Prostate gland (tissue), 2 donors: ENCODE measurements around the gene PAX4. TPM values are rescaled to one million over a fixed set of nuclear protein-coding genes. Genes with fewer than 3 reads are reported as not detected.
A peak's percentile ranks its signal among the peaks of the same experiment; 100 is the strongest.

Experiments
- DNase-seq: peaks from one replicate; pipeline ENCODE4 v3.0.0-alpha.2; 2019; ENCODE audit warnings: low spot score
- H3K27ac ChIP-seq, 2 donors: fragments of 200-600 bp; sonication (generic); 2 replicates each; pipeline ENCODE4 v1.5.1; 2017 to 2019
- H3K27me3 ChIP-seq: fragments of 200-600 bp; sonication (generic); replicated peaks from 2 replicates; pipeline ENCODE4 v1.5.1; 2019; ENCODE audit not compliant: insufficient read depth
- H3K36me3 ChIP-seq, 2 donors: fragments of 200-600 bp; sonication (generic); 1 replicate in 1 of 2; 2 replicates in 1 of 2; pipeline versions ENCODE4 v1.5.1 to v1.8.1; 2017 to 2019
- H3K4me1 ChIP-seq: fragments of 200-600 bp; sonication (generic); replicated peaks from 2 replicates; pipeline ENCODE4 v1.5.1; 2019
- H3K4me3 ChIP-seq, 2 donors: fragments of 200-600 bp; sonication (generic); 2 replicates each; pipeline ENCODE4 v1.5.1; 2017 to 2019
- H3K9me3 ChIP-seq: fragments of 200-600 bp; sonication (generic); 2 replicates; pipeline ENCODE4 v1.5.1; 2017
- CTCF ChIP-seq, 4 experiments: fragments of 200-600 bp in 2 of 4; fragments of 450-650 bp in 2 of 4; sonication (generic) in 2 of 4; IDR thresholded peaks; 1 replicate in 3 of 4; 2 replicates in 1 of 4; pipeline ENCODE4 v1.5.1; 2016 to 2019; ENCODE audit warnings: antibody characterized with exemption in 4 of 4, mild to moderate bottlenecking in 2 of 4, moderate library complexity in 2 of 4
- POLR2A ChIP-seq: fragments of 450-650 bp; IDR thresholded peaks from one replicate; pipeline ENCODE4 v1.6.1; 2016; ENCODE audit warnings: antibody characterized with exemption, mild to moderate bottlenecking
- POLR2AphosphoS5 ChIP-seq: sonication (generic); formaldehyde crosslinking; IDR thresholded peaks from one replicate; pipeline ENCODE4 v1.6.1; 2017; ENCODE audit warnings: antibody characterized with exemption
- WGBS: methylation state at CpG from one replicate; pipeline ENCODE4 v1.1.5; 2018; 5-methylcytosine and 5-hydroxymethylcytosine counted together
- intact Hi-C: fragments of 100-400 bp; cut with DNase I; formaldehyde crosslinking; loops from one replicate; pipeline ENCODE4 v1.14.2; 2022
- total RNA-seq, 2 donors: library from RNA; depleted of rRNA; stranded (reverse); fragments of >200 nt; gene quantifications; one replicate each; pipeline ENCODE4 v1.1.0, GENCODE V29; 2016

PAX4 gene
- total RNA-seq, 2 donors from 2014 or later = not detected

- TF ChIP-seq POLR2A (no peak), CTCF (IDR thresholded peaks at IDR 0.05) (no peak), POLR2AphosphoS5 (peak; percentile 55)
- intact Hi-C loops = no loop called here
- Histone ChIP-seq H3K27me3 (no peaks in the 10 kb centered on the region), H3K4me3 (no peak overlapping the region), H3K36me3 (no peaks in the 10 kb centered on the region), H3K4me1 (no peaks in the 10 kb centered on the region), H3K9me3 (no peaks in the 10 kb centered on the region), H3K27ac (no peak overlapping the region)
- WGBS = 71% methylated on average over 3 of the region's 3 CpGs
- peak; percentile 24 for DNase-seq
These were observed 51.7 kb downstream of the PAX4 start for GRCh38 chr7:127566242-127566641.

Other genes starting within 250 kb of the PAX4 start
- gene ZNF800, start 225.4 kb downstream of the PAX4 start, total RNA-seq = 10 to 100 TPM; 29.8 to 33.9 TPM
- 10 to 100 TPM; 22.5 to 32.3 TPM for gene GCC1, start 32.5 kb downstream of the PAX4 start, total RNA-seq
- 100 to 1,000 TPM; 194 to 218 TPM for gene ARF5, start 29.7 kb downstream of the PAX4 start, total RNA-seq
- 1 to 10 TPM; 1.2 to 7.6 TPM for gene FSCN3, start 24.4 kb downstream of the PAX4 start, total RNA-seq
- 100 to 1,000 TPM; 175 to 190 TPM for gene SND1, start 34.1 kb upstream of the PAX4 start, total RNA-seq